G401 (cell line): ENCODE data around the gene ESRRA. TPM values are rescaled to one million over a fixed set of nuclear protein-coding genes. Genes with fewer than 3 reads are reported as not detected.

Source experiments
- DNase-seq: peaks from one replicate; pipeline ENCODE4 v3.0.0-alpha.2; 2015; ENCODE audit warnings: low spot score
- in situ Hi-C: cut with HindIII; loops from 2 replicates; pipeline ENCODE4 v1.10.0; 2016; ENCODE audit warnings: low sequenced_read_pairs, mixed read lengths
- total RNA-seq: library from RNA; depleted of rRNA; stranded (reverse); fragments of >200 nt; shearing (Covaris generic); gene quantifications from 2 replicates; pipeline ENCODE4 v1.2.3, GENCODE V29; 2014; rRNA removed

ESRRA gene
- total RNA-seq, 1 experiment from 2014 or later: 42.0 TPM

DNA sequence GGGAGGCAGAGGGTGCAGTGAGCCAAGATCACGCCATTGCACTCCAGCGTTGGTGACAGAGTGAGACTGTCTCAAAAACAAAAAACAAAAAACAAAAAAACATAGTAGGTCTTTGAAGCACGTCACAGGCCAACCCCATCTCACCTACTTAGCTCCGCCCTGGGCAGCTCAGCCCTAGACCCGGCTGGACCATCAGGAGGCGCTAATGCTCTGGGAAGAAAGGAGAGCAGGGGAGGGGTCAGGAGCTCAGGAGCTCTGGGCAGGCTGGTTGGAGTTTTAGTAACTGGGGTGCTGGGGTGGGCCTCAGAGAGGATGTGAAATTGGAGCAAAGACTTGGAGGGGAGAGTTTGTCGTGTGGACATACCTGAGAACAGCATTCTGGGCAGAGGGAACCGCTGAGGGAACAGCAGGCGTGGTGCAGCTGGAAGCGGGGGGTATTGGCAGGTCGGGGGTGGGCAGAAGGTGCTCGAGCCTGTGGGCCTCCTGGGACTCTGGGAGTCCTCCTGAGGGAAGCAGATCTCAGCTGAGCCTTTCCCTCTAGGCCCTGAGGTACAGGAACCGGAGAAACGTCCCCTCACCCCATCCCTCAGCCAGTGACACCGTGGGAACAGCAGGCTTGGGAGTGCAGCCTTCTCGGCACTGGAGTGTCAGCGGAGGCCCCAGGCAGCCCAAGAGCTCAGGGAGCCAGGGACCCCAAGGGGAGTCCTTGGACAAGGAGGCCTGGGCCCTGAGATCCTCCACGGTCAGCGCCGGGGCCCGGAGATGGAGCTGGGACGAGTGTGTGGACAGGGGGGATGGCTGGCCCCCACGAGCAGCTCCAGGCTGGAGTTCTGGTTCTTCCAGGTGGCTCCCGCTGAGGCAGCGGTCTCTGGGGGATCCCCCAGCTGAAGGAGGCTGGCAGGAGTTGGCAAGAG lies 51.4 kb downstream of the ESRRA start:
- in situ Hi-C loops: no loop called here
- peak; percentile 84 for DNase-seq

DNA sequence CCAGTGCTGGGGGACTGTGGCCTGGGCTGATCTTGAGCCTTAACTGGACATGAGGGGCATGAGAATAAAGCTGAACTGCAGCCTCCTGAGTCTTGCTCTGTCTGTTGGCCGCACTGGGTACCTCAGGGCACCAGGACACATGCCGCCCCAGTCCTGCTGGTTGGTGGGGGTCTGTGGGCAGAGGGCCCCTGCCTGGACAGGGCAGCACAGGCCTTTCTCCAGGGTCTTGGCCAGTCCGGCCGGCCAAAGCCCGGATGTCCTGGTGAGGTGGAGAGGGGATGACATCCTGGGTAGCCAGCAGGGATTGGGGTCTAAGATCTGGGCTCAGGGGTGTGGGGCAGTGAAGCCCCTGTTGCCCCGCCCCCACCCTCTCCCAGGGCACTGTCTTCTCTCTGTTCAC lies 52.1 kb downstream of the ESRRA start:
- DNase-seq: no peak
- in situ Hi-C loops: no loop called here

DNA sequence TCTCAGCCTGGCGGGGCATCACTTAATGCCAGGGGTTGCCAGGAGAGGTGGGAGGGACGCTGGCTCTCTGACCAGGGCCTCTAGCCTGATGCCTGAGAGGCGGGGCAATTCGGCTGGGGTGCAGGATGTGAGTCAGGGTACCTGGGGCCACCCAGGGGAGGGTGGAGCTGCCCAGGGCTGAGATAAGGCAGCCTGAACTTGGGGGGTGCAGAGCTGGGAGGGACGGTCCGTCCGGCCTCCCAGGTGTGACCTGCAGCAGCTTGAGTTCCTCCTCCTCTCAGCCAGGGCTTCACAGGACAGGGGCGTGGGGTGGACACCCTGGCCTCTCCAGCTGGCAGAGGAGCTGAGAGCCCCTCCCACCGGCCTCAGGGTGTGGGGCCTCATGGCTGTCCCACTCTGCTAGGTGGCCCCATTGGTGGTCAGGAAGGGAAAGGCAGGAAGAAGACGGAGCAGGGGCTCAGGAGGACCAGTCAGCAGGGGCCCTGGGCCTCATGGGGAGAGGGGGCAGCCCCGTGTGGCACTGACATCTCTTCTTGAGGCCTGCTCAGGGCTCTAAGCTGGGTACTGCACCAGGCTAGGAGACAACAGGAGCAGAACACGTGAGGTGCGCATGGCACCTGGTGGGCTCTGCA lies 52.7 kb downstream of the ESRRA start:
- DNase-seq: no peak
- in situ Hi-C loops: no loop called here

DNA sequence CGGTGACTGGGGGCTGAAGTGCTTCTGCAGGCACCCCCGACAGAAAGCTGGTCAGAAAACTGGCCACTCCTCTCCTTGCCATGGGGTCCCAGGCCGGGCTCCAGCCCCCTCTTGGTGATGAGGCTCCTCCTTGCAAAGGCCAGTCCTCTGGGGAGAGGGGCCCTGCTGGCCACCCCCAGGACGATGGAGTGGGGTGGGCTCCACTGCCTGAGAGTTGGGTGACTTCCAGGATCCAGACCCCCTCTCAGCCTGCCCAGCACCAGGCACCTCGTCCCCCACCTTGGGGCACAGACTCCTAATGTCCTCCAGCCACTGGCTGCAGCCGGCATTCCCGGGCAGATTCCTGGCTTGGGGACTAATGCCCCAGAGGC lies 53.2 kb downstream of the ESRRA start:
- DNase-seq: no peak
- in situ Hi-C loops: no loop called here

DNA sequence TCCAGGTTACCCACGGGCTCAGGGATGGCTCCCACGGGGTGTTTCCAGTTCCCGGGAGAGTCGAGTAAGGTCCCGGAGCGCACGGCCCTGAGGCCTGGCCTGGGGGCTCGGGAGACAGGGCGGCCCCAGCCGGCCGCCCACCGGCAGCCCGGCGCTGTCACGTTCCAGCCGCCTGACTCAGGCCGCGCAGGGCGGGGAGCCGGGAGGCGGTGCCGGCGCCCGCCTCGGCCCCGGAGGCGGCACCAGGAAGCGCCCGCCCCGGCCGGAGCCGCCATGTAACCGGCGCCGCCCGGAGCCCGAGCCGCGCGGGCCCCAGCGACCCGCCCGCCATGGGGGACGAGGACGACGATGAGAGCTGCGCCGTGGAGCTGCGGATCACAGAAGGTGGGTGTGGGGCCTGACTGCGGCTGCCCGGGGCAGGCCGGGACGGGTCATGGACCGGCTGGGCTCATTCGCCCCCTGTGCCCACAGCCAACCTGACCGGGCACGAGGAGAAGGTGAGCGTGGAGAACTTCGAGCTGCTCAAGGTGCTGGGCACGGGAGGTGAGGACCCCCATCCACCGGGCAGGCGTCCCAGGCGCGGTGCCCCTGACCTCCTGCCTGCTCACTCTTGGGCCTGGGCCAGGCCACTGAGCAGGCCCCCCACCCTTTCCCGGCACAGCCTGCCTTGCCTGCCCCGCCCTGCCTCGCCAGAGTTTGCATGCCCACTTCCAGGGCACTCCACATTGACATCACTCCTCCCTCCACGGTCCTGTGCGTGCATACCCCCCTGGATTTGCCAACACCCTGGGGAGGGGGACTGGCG lies 53.8 kb downstream of the ESRRA start, which contains the start of gene RPS6KA4:
RPS6KA4 (plus strand) TSS at position 256 of the 805 bp plus-strand sequence; CDS start at position 330, 74 bp downstream.
- peak; percentile 72 for DNase-seq
- in situ Hi-C loops: no loop called here

DNA sequence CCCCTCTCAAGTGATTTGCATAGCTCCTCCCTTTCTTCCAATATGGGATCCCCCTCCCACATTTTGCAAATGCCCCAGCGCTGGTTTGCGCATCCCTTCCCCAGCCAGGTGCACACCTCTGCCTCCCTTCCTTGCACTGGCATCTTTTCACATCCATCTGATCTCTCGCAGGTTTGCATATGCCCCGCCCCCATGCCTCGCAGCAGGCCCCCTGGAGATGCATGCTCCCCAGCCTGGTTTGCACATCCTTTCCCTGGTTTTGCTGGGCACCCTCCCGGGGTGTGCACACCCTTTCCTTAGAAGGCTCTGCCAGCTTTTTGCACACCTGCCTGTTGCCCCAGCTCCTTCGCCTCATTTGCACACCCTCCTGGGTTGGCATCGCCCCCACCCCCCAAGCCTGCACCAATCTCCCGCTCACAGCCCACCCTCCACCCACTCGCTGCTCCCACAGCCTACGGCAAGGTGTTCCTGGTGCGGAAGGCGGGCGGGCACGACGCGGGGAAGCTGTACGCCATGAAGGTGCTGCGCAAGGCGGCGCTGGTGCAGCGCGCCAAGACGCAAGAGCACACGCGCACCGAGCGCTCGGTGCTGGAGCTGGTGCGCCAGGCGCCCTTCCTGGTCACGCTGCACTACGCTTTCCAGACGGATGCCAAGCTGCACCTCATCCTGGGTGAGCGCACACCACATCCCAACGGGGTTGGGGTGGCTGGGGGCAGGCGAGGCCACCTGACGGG lies 54.6 kb downstream of the ESRRA start:
- DNase-seq: peak; percentile 79
- in situ Hi-C loops: no loop called here

DNA sequence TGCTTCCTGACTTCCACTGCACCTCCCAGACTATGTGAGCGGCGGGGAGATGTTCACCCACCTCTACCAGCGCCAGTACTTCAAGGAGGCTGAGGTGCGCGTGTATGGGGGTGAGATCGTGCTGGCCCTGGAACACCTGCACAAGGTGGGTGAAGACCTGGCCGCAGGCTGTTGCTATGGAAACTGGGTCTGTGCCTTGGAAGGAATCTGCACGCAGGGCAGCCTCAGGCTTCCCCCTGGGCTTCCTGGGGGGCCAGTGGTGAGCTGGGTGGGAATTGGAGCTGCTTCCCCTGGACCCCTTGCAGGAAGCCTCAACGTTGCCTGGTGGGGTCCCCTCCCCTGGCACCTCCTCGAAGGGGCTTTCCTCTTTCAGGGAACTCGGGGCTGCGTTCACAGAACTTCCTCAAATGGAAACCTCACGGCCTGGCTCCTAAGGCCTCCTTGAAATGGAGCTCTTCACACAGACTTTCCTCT lies 55.2 kb downstream of the ESRRA start:
- no peak for DNase-seq
- in situ Hi-C loops: no loop called here

DNA sequence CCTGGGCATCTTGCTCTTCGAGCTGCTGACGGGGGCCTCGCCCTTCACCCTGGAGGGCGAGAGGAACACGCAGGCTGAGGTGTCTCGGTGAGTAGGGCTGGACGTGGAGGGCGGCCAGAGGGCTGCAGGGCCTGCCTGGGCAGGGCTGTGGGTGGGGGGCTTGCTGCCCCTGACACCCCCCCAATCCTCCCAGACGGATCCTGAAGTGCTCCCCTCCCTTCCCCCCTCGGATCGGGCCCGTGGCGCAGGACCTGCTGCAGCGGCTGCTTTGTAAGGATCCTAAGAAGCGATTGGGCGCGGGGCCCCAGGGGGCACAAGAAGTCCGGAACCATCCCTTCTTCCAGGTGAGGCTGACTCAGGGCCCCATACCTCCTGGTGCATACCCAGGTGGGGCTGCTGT lies 56.3 kb downstream of the ESRRA start:
- in situ Hi-C loops: no loop called here
- DNase-seq: no peak

DNA sequence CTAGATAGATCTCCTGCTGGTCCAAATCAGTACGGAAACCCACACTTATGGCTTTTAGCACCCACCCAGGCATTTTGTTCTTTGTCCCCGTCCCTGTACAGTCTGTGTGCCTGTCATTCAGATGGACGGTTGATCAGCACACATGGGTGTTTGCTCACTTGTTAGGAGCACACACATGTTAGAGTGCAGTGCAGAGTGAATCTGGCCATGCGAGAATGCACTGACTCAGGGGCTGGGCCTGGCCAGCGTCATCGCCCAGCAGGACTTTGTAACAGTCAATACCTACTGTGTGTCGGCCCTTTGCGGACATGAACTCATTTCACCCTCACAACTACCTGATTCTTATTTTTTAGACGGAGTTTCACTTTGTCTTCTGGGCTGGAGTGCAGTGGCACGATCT lies 57.0 kb downstream of the ESRRA start:
- in situ Hi-C loops: no loop called here

DNA sequence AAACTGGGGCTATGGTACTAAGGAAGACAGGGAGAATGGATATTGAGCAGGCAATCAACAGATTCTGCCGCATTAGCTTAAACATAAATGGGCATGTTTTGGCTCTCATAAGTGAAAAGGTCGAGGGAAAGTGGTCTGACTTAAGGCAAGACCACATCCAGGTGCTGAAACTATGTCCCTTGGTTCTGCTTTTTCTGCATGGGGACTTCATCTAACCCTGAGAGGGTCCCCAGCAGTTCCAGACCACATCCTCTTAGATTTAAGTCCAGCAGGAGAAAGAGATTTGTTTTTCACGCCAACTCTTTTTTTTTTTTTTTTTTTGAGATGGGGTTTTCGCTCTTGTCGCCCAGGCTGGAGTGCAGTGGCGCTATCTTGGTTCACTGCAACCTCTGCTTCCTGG lies 59.1 kb downstream of the ESRRA start:
- in situ Hi-C loops: no loop called here

More for the DNA sequence above, 57.0 kb downstream of the ESRRA start:
- DNase-seq: no peak

DNA sequence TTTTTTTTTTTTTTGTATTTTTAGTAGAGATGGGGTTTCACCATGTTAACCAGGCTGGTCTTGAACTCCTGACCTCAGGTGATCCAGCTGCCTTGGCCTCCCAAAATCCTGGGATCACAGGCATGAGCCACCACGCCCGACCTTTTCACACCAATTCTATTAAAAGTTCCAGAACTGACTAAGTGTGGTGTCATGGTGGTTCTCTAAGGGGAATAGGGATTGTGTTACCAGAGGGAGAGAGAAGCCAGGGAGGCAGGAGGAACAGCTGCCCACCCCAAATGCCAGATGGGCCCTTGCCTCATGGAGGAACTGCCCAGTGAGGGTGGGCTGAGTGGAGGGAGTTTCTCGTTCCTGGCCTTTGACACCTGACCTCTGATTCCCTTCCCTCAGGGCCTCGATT lies 59.6 kb downstream of the ESRRA start:
- in situ Hi-C loops: no loop called here
- no peak for DNase-seq

More for the DNA sequence above, 59.1 kb downstream of the ESRRA start:
- no peak for DNase-seq

Other genes with a start within 250 kb of the ESRRA start
- 85.0 and 93.2 TPM in 2 replicates for gene MACROD1, start 139.4 kb upstream of the ESRRA start, total RNA-seq
- 241 and 363 TPM in 2 replicates for gene STIP1, start 119.4 kb upstream of the ESRRA start, total RNA-seq
- gene FERMT3, start 98.8 kb upstream of the ESRRA start, total RNA-seq: 5.9 TPM in 1 of 2 replicates, not detected in the other
- gene TRPT1, start 79.3 kb upstream of the ESRRA start, total RNA-seq: 28.9 and 46.2 TPM in 2 replicates
- 33.3 and 34.2 TPM in 2 replicates for gene NUDT22, start 79.2 kb upstream of the ESRRA start, total RNA-seq
- 10.3 and 24.1 TPM in 2 replicates for gene DNAJC4, start 75.0 kb upstream of the ESRRA start, total RNA-seq
- 14.6 and 27.0 TPM in 2 replicates for gene VEGFB, start 70.9 kb upstream of the ESRRA start, total RNA-seq
- 20.6 and 27.8 TPM in 2 replicates for gene FKBP2, start 64.4 kb upstream of the ESRRA start, total RNA-seq
- gene PPP1R14B, start 58.6 kb upstream of the ESRRA start, total RNA-seq: 293 and 394 TPM in 2 replicates
- gene PLCB3, start 54.0 kb upstream of the ESRRA start, total RNA-seq: 59.3 and 62.7 TPM in 2 replicates
- gene BAD, start 20.9 kb upstream of the ESRRA start, total RNA-seq: 146 and 183 TPM in 2 replicates
- 17.8 and 25.9 TPM in 2 replicates for gene GPR137, start 19.7 kb upstream of the ESRRA start, total RNA-seq
- gene KCNK4, start 14.2 kb upstream of the ESRRA start, total RNA-seq: 0.14 TPM in 1 of 2 replicates, not detected in the other
- gene CATSPERZ, start 5.2 kb upstream of the ESRRA start, total RNA-seq: not detected in 2 replicates
- 313 and 472 TPM in 2 replicates for gene TRMT112, start 12.0 kb downstream of the ESRRA start, total RNA-seq
- 341 and 414 TPM in 2 replicates for gene PRDX5, start 12.6 kb downstream of the ESRRA start, total RNA-seq
- gene CCDC88B, start 34.7 kb downstream of the ESRRA start, total RNA-seq: 15.1 and 26.6 TPM in 2 replicates
- gene RPS6KA4, start 53.6 kb downstream of the ESRRA start, total RNA-seq: 113 and 126 TPM in 2 replicates